ENCODE data around the gene RTN3.

The RTN3 gene

DNA sequence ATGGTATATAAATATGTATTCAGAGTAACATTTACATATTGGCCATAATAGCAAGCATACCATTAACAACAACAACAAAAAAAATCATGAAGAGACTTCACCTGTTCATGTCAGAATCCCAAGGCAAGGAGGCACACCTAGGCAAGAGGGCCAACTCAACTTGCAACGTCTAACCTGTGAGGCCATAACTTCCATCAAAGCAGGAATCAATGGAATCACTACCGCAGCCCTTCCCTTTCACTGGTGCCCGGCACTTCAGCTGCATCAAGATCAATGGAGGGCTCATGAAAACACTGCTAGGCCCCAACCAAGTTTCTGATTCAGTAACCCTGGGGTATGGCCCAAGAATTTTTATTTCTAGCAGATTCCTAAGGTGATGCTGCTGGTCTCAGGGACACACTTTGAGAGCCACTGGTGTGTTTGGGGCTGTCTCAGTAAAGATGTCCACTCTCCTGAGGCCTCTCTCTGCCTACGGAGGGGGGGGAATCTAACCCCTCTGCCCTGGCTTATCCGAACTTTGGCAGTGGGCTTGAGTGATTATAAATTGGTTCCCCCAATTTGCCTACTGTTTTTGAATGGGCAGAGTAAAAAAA, 79.3 kb downstream of the RTN3 start:
- Histone ChIP-seq H3K4me3 (ENCODE audit: low read depth, low read length) (no peak overlapping the region), H3K27me3 (replicated peaks) (no peaks in the 10 kb centered on the region), H3K36me3 (replicated peaks) (peaks cover 34% of the 10 kb centered on the region), H3K27ac (no peak overlapping the region)
- no peak for DNase-seq
- TF ChIP-seq, protein P1, sequence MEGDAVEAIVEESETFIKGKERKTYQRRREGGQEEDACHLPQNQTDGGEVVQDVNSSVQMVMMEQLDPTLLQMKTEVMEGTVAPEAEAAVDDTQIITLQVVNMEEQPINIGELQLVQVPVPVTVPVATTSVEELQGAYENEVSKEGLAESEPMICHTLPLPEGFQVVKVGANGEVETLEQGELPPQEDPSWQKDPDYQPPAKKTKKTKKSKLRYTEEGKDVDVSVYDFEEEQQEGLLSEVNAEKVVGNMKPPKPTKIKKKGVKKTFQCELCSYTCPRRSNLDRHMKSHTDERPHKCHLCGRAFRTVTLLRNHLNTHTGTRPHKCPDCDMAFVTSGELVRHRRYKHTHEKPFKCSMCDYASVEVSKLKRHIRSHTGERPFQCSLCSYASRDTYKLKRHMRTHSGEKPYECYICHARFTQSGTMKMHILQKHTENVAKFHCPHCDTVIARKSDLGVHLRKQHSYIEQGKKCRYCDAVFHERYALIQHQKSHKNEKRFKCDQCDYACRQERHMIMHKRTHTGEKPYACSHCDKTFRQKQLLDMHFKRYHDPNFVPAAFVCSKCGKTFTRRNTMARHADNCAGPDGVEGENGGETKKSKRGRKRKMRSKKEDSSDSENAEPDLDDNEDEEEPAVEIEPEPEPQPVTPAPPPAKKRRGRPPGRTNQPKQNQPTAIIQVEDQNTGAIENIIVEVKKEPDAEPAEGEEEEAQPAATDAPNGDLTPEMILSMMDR (IDR thresholded peaks at IDR 0.05; ENCODE audit: low read depth, low read length, missing control alignments): no peak
- in situ Hi-C loops (cut with HindIII; ENCODE audit: low pct_ligation_motif_present, low sequenced_read_pairs): no loop called here

DNA sequence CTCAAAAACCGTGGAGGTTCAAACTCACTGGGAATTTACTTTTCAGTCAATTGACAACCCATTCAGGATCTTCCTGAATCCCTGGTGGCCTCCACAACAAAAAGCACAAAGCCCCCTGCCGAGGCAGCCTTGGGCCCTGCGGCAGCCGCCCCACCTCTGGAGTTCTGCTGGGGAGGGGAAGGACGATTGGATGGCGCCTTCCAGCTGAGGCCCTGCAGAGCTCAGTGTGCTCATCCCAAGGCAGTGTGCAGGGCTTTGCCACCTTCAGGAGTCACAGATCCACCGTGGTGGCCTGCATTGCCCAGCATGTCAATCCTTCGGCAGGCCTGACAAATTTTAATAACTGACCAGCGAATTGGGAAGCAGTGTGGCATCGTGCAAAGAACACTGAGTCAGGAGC, 79.9 kb downstream of the RTN3 start:
- H3K36me3 ChIP-seq (replicated peaks): peaks cover 34% of the 10 kb centered on the region
- no peak overlapping the region for H3K4me3 ChIP-seq (ENCODE audit: low read depth, low read length)
- TF ChIP-seq, protein P1 (IDR thresholded peaks at IDR 0.05; ENCODE audit: low read depth, low read length, missing control alignments): no peak
- in situ Hi-C loops (cut with HindIII; ENCODE audit: low pct_ligation_motif_present, low sequenced_read_pairs): no loop called here
- no peaks in the 10 kb centered on the region for H3K27me3 ChIP-seq (replicated peaks)
- no peak overlapping the region for H3K27ac ChIP-seq
- no peak for DNase-seq

DNA sequence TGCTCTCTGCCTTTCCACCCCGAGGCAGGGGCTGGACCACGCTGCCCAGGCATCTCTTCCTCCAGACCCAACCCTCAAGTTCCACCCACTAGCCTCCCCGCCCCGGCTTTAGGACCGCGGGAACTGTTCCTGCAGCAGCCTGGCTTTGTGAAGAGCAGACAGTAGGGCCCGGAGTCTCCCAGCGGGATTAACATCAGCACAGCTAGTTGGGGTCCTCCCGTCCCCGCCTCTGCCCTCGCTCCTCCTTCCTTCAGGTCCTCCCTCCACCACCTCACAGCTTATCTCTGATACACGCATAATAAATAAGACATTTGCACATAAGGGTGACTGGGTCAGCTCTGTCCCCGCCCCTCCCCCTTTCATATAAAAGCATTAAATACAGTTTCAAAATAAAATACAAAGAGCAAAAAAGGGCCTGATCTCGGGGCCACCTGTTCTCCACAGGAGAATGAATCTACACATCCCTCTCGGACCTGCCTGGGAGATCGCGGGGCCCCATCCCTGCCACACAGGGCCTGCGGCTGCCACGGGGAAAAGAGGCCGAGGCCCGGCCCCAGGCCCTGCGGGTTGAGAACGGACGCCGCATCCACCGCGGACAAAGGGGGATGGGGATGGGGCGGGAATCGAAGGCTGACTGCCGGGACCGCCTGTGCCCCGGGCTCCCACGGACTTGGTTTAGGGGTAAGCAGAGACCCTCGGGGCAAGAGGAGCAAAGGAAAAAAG, 80.8 kb downstream of the RTN3 start:
- TF ChIP-seq, protein P1 (IDR thresholded peaks at IDR 0.05; ENCODE audit: low read depth, low read length, missing control alignments): no peak
- H3K4me3 ChIP-seq (ENCODE audit: low read depth, low read length): peak overlapping the region; percentile 42
- H3K36me3 ChIP-seq (replicated peaks): peaks cover 30% of the 10 kb centered on the region

DNA sequence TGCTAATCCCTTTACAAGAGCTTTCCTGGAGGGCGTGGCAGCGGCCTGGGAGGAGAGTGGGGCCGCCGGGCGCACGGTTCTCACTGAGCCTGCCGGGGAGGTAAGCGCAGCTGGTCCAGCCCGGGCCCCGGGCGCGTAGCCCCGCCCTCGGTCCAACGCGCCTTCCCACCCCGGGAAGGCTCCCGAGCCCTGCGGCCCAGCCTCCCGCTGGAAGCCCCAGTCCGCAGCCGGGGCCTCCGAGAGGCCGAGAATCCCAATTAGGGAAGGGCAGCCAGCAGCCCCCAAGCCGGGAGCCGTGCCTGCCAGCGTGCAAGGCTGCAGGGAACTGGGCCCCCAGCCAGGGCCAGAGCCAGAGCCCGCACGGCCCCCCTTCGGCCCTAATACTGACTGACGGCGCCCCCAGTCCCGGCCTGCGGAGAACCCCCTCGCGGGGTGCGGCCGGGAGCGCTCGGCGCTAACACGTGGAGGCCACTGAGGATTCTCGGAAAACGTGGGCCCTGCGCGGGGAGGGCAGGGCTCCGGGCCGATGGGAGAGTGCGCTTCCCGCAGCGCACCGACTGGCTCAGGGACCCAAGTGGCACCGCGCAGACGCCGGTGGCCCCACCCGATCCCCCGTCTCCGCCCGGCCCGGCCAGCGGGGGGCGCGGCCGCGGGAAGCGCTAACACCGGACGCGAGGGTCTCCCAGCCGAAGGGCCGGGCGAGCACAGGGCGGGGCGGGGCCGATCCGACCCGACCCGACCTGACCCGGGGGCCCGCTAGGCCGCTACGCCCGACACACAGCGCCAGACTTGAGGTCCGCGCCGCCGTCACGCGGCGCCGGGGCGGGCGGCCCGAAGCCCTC, 81.6 kb downstream of the RTN3 start:
- DNase-seq: no peak
- in situ Hi-C loops (cut with HindIII; ENCODE audit: low pct_ligation_motif_present, low sequenced_read_pairs): no loop called here
- TF ChIP-seq, protein P1 (IDR thresholded peaks at IDR 0.05; ENCODE audit: low read depth, low read length, missing control alignments): no peak
- Histone ChIP-seq H3K27ac (no peak overlapping the region), H3K36me3 (replicated peaks) (peaks cover 28% of the 10 kb centered on the region), H3K27me3 (replicated peaks) (no peaks in the 10 kb centered on the region), H3K4me3 (ENCODE audit: low read depth, low read length) (peak overlapping the region; percentile 42)

More for the DNA sequence above, 80.8 kb downstream of the RTN3 start:
- DNase-seq: no peak
- in situ Hi-C loops (cut with HindIII; ENCODE audit: low pct_ligation_motif_present, low sequenced_read_pairs): no loop called here
- H3K27me3 ChIP-seq (replicated peaks): no peaks in the 10 kb centered on the region
- H3K27ac ChIP-seq: no peak overlapping the region

DNA sequence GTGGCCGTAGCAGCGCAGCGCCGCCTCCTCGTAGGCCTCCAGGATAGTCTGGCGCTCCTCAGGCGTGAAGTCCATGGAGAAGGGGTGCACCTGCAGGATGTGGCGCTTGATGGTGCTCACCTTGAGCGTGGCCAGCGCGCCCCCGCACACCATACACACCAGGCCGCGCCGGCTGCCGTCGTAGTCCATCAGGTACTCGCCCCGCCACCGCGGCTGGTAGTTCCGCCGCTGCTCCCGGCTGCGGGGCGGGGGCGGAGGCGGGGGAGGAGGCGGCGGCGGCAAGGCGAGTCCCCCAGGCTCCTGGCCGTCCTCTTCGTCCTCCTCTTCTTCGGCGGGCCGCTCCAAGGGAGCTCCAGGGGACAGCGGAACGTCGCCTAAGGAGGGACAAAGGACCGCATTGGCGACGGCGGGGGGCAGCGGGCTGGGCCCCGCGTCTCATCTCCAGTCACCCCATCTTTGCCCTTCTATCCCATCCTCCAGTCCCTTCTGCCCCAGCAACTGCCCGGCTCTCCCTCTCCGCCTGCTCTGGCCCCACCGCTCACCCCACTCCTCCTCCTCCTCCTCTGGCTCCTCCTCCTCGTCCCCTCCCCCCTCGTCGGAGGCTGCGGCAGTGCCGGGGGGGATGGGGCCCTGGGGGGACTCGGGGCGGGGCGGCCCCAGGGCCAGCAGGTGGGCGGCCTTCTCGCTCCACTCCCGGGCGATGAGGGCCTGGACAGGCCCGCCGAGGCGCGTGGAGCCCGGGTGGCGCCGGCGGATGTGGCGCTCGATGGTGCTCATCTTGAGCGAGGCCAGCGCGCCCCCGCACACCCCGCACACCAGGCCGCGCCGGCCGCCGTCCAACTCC, 82.4 kb downstream of the RTN3 start:
- in situ Hi-C loops (cut with HindIII; ENCODE audit: low pct_ligation_motif_present, low sequenced_read_pairs): no loop called here

More for the DNA sequence above, 82.4 kb downstream of the RTN3 start:
- Histone ChIP-seq H3K4me3 (ENCODE audit: low read depth, low read length) (peak overlapping the region; percentile 35), H3K36me3 (replicated peaks) (peaks cover 23% of the 10 kb centered on the region), H3K27ac (no peak overlapping the region), H3K27me3 (replicated peaks) (no peaks in the 10 kb centered on the region)
- TF ChIP-seq, protein P1 (IDR thresholded peaks at IDR 0.05; ENCODE audit: low read depth, low read length, missing control alignments): no peak
- DNase-seq: no peak
